Left lung (tissue), 10 donors: ENCODE results near the gene PNPLA7. TPM values are rescaled to one million over a fixed set of nuclear protein-coding genes. Genes with fewer than 3 reads are reported as not detected.

Experiments
- ATAC-seq: fragments of 200-7000 bp; cut with Tn5 transposase; one replicate; pipeline ENCODE4 v1.9.1; 2020; ENCODE audit warnings: moderate library complexity
- DNase-seq, 4 donors: peaks; one replicate each; pipeline ENCODE4 v3.0.0-alpha.2; 2013 to 2020
- H3K27ac ChIP-seq, 2 donors: fragments of 200-600 bp; sonication (generic) in 1 of 2; one replicate each; pipeline versions ENCODE4 v1.5.0 to v1.8.0; 2020 to 2021
- H3K27me3 ChIP-seq, 2 donors: fragments of 200-600 bp; sonication (generic) in 1 of 2; one replicate each; pipeline versions ENCODE4 v1.5.0 to v1.8.0; 2020 to 2021
- H3K36me3 ChIP-seq, 2 donors: fragments of 200-600 bp; sonication (generic) in 1 of 2; one replicate each; pipeline versions ENCODE4 v1.5.0 to v1.8.0; 2020 to 2021
- H3K4me1 ChIP-seq, 2 donors: fragments of 200-600 bp; one replicate each; pipeline ENCODE4 v1.8.0; 2021
- H3K4me3 ChIP-seq, 2 donors: fragments of 200-600 bp; sonication (generic) in 1 of 2; one replicate each; pipeline versions ENCODE4 v1.5.0 to v1.8.0; 2020 to 2021; ENCODE audit warnings: mild to moderate bottlenecking in 1 of 2
- H3K9me3 ChIP-seq, 2 donors: fragments of 200-600 bp; sonication (generic) in 1 of 2; one replicate each; pipeline versions ENCODE4 v1.5.0 to v1.8.0; 2020 to 2021
- intact Hi-C, 2 donors: fragments of 100-400 bp; cut with DNase I; formaldehyde crosslinking; loops; one replicate each; pipeline versions ENCODE4 v1.11.2 to v1.14.2; 2022
- polyA plus RNA-seq, 6 donors: library from polyadenylated mRNA; unstranded; fragments of 120-200 nt; gene quantifications; one replicate each; pipeline ENCODE4 v1.2.1, GENCODE V29; 2013; ENCODE audit not compliant: insufficient read length in 6 of 6
- total RNA-seq, 2 donors: library from RNA; stranded (reverse); fragmentation: NEBNext Ultra II Directional; extraction: Animal tissue kit (Norgen Biotek cat#: 25700); gene quantifications; one replicate each; pipeline ENCODE4 v1.2.1, GENCODE V29; 2021
- TF ChIP-seq, protein P1 (sequence below), 2 donors: fragments of 200-600 bp; sonication (generic) in 1 of 2; IDR thresholded peaks; one replicate each; pipeline versions ENCODE4 v1.5.0 to v1.8.0; 2021; ENCODE audit warnings: antibody characterized with exemption in 2 of 2
- donor health status: DM: no; HTN: yes; CAD: no.
- donor health status: DM: no; HTN: no; CAD: no.

PNPLA7 gene
- total and polyA plus RNA-seq, 8 donors, result 2.9 to 8.9 (median 4.9) TPM

GRCh38 chr9:137547687-137548543 is 2.3 kb downstream of the PNPLA7 start:
- intact Hi-C loops, result no loop called here
- DNase-seq (no peak), ATAC-seq (no peak)
- Histone ChIP-seq H3K4me1 (peaks cover 0 to 18% of the 10 kb centered on the region in 2 donors), H3K36me3 (no peaks in the 10 kb centered on the region), H3K27ac (no peak overlapping the region), H3K4me3 (no peak overlapping the region), H3K27me3 (no peaks in the 10 kb centered on the region), H3K9me3 (no peaks in the 10 kb centered on the region)
- TF ChIP-seq, protein P1, sequence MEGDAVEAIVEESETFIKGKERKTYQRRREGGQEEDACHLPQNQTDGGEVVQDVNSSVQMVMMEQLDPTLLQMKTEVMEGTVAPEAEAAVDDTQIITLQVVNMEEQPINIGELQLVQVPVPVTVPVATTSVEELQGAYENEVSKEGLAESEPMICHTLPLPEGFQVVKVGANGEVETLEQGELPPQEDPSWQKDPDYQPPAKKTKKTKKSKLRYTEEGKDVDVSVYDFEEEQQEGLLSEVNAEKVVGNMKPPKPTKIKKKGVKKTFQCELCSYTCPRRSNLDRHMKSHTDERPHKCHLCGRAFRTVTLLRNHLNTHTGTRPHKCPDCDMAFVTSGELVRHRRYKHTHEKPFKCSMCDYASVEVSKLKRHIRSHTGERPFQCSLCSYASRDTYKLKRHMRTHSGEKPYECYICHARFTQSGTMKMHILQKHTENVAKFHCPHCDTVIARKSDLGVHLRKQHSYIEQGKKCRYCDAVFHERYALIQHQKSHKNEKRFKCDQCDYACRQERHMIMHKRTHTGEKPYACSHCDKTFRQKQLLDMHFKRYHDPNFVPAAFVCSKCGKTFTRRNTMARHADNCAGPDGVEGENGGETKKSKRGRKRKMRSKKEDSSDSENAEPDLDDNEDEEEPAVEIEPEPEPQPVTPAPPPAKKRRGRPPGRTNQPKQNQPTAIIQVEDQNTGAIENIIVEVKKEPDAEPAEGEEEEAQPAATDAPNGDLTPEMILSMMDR (IDR thresholded peaks at IDR 0.05), result no peak

DNA sequence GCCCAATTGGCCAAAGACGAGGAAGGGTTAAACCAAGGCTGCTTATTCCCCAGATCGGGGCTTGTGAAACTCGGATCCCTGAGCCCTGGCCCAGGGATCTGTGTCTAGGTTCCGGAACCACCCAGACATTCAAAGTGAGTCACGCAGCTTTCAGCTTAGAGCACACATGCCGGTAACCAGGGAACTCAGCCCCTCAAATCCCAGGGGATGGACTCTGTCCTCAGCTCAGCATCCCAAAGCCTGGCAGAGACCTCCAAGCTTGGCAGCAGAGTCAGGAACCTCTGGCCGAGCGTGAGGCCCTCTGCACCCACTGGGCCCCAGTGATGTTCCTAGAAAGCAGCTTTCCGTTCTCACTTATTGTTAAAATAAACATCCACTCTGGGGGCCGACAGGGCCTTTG is 5.1 kb downstream of the PNPLA7 start:
- no peaks in the 10 kb centered on the region for H3K9me3 ChIP-seq
- no peaks in the 10 kb centered on the region for H3K27me3 ChIP-seq
- H3K4me1 ChIP-seq, result peaks cover 0 to 7% of the 10 kb centered on the region in 2 donors
- intact Hi-C loops, result no loop called here
- TF ChIP-seq, protein P1 (IDR thresholded peaks at IDR 0.05), result no peak
- ATAC-seq, result no peak
- H3K4me3 ChIP-seq, result no peak overlapping the region
- DNase-seq, result no peak
- no peak overlapping the region for H3K27ac ChIP-seq
- peaks cover 0 to 6% of the 10 kb centered on the region in 2 donors for H3K36me3 ChIP-seq

DNA sequence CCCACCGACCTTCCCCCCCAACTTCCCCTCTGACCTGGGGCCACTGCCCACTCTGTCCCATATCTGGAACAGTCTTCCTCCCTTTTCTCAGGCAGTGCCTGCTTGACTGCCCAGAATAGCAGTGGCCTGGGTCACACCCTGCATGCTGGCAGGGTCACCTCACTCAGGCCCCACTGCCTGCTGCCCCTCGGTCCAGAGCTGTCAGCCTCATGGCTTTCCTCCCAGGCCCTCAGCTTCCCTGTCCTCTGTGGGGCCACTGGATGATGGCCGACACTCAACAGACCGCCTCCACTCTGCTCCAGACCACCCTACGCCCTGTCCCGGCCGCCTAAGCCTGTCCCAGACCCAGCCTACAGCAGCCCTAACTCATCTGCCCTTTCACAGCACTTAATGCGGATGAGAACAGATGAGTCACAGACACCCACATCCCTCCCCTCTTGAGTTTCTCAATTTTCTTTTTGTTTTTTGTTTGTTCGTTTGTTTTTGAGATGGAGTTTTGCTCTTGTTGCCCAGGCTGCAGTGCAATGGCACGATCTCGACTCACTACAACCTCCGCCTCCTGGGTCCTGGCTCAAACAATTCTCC is 5.9 kb downstream of the PNPLA7 start:
- peak; percentile 10 for ATAC-seq
- no peak overlapping the region for H3K27ac ChIP-seq
- H3K4me3 ChIP-seq, result no peak overlapping the region
- peaks cover 0 to 6% of the 10 kb centered on the region in 2 donors for H3K36me3 ChIP-seq
- DNase-seq, result no peak
- H3K27me3 ChIP-seq, result no peaks in the 10 kb centered on the region
- no peaks in the 10 kb centered on the region for H3K9me3 ChIP-seq
- no peaks in the 10 kb centered on the region for H3K4me1 ChIP-seq
- TF ChIP-seq, protein P1 (IDR thresholded peaks at IDR 0.05), result no peak
- intact Hi-C loops, result no loop called here

GRCh38 chr9:137543237-137543963 is 6.8 kb downstream of the PNPLA7 start:
- ATAC-seq (no peak), DNase-seq (no peak)
- TF ChIP-seq, protein P1 (IDR thresholded peaks at IDR 0.05), result no peak
- no peaks in the 10 kb centered on the region for H3K4me1 ChIP-seq
- no peak overlapping the region for H3K27ac ChIP-seq
- no peaks in the 10 kb centered on the region for H3K27me3 ChIP-seq
- H3K4me3 ChIP-seq, result no peak overlapping the region
- no peaks in the 10 kb centered on the region for H3K9me3 ChIP-seq
- H3K36me3 ChIP-seq, result peaks cover 0 to 6% of the 10 kb centered on the region in 2 donors
- intact Hi-C loops, result no loop called here

DNA sequence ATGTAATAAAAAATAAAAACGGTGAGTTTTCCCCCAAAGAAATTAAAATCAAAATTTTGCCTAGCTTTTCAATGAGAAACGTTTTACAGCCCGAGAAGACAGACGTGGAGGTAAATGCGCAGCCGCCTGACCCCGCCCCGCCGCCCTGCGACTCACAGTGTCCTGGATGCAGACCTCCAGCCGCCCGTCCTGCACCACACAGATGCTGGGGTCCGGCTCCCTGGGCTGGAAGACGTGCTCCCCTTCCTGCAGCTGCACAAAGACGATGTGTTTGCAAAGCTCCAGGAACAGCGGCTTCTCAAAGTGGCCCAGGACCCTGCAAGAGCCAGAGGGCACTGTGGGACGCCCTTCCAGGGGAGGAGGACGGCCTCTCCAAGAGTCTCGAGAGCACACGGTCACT is 7.7 kb downstream of the PNPLA7 start:
- ATAC-seq, result no peak
- no peaks in the 10 kb centered on the region for H3K9me3 ChIP-seq

More for the DNA sequence above, 7.7 kb downstream of the PNPLA7 start:
- intact Hi-C loops, result no loop called here
- no peaks in the 10 kb centered on the region for H3K27me3 ChIP-seq
- H3K4me3 ChIP-seq, result no peak overlapping the region
- H3K4me1 ChIP-seq, result no peaks in the 10 kb centered on the region
- DNase-seq, result no peak
- H3K27ac ChIP-seq, result no peak overlapping the region
- TF ChIP-seq, protein P1 (IDR thresholded peaks at IDR 0.05), result no peak
- peaks cover 0 to 6% of the 10 kb centered on the region in 2 donors for H3K36me3 ChIP-seq
